HG02763 (cell line): ENCODE measurements around the gene AMACR.
A peak's percentile ranks its signal among the peaks of the same experiment; 100 is the strongest.
"Not testable (repeated sequence)": the region's sequence is repeated elsewhere in the genome, so short reads cannot be mapped to it uniquely, and the experiment has no call there.

Source experiments
- ATAC-seq: cut with Tn5 transposase; IDR thresholded peaks from one replicate; pipeline ENCODE4 v1.9.1; 2021; ENCODE audit warnings: mild to moderate bottlenecking, moderate library complexity; ENCODE audit not compliant: unreplicated experiment

The AMACR gene

GRCh38 chr5:33973271-33973670, 34.6 kb downstream of the AMACR start:
- peak; percentile 50 for ATAC-seq

- ATAC-seq: no peak
These were observed 38.0 kb downstream of the AMACR start for GRCh38 chr5:33969572-33970452.

GRCh38 chr5:33968211-33969005, 39.4 kb downstream of the AMACR start:
- ATAC-seq: no peak

- ATAC-seq: no peak
These were observed 41.0 kb downstream of the AMACR start for GRCh38 chr5:33966805-33967204.

- no peak for ATAC-seq
These were observed 43.6 kb downstream of the AMACR start for GRCh38 chr5:33964132-33964700.

- ATAC-seq: no peak
These were observed 49.7 kb downstream of the AMACR start for GRCh38 chr5:33958176-33958575.

GRCh38 chr5:33957577-33958150, 50.2 kb downstream of the AMACR start:
- no peak for ATAC-seq

- not testable (repeated sequence) for ATAC-seq
These were observed 55.7 kb downstream of the AMACR start for GRCh38 chr5:33952175-33952574.

GRCh38 chr5:33944543-33945132, 63.2 kb downstream of the AMACR start:
- no peak for ATAC-seq

- ATAC-seq: no peak
These were observed 66.8 kb downstream of the AMACR start for GRCh38 chr5:33941090-33941489.

GRCh38 chr5:33939556-33940262, 68.1 kb downstream of the AMACR start:
- ATAC-seq: no peak

GRCh38 chr5:33938881-33939280, 69.0 kb downstream of the AMACR start:
- ATAC-seq: no peak

GRCh38 chr5:33938507-33938796, 69.4 kb downstream of the AMACR start:
- no peak for ATAC-seq

- no peak for ATAC-seq
These were observed 69.9 kb downstream of the AMACR start for GRCh38 chr5:33937707-33938506.

- no peak for ATAC-seq
These were observed 70.7 kb downstream of the AMACR start for GRCh38 chr5:33937017-33937706.

GRCh38 chr5:33936381-33937016, 71.4 kb downstream of the AMACR start, which contains the start of gene RXFP3:
Gene RXFP3 (plus strand): TSS chr5:33936386. CDS start chr5:33936741, 355 bp downstream.
- ATAC-seq: no peak
